Hepatocyte (in vitro differentiated cells): ENCODE results near the gene IMMP2L. TPM values are rescaled to one million over a fixed set of nuclear protein-coding genes. Genes with fewer than 3 reads are reported as not detected.
"Not testable (repeated sequence)": the region's sequence is repeated elsewhere in the genome, so short reads cannot be mapped to it uniquely, and the experiment has no call there.

Source experiments
- DNase-seq: peaks from one replicate; pipeline ENCODE4 v3.0.0-alpha.2; 2016; ENCODE audit warnings: low spot score
- H2AFZ ChIP-seq: fragments of 200-600 bp; sonication (generic); 2 replicates; pipeline ENCODE4 v1.6.0; 2016; ENCODE audit warnings: antibody characterized with exemption, mild to moderate bottlenecking
- H3K27ac ChIP-seq: fragments of 200-600 bp; sonication (generic); 2 replicates; pipeline ENCODE4 v1.5.1; 2016; ENCODE audit warnings: mild to moderate bottlenecking
- H3K27me3 ChIP-seq: fragments of 200-600 bp; sonication (generic); 2 replicates; pipeline ENCODE4 v1.6.1; 2016
- H3K36me3 ChIP-seq: fragments of 200-600 bp; sonication (generic); replicated peaks from 2 replicates; pipeline ENCODE4 v1.5.1; 2016; ENCODE audit warnings: low read depth; ENCODE audit not compliant: insufficient read depth
- H3K4me1 ChIP-seq: fragments of 200-600 bp; sonication (generic); 2 replicates; pipeline ENCODE4 v1.5.1; 2016; ENCODE audit warnings: mild to moderate bottlenecking, moderate library complexity; ENCODE audit not compliant: insufficient read depth
- H3K4me2 ChIP-seq: fragments of 200-600 bp; sonication (generic); 2 replicates; pipeline ENCODE4 v1.6.0; 2016
- H3K4me3 ChIP-seq: fragments of 200-600 bp; sonication (generic); 2 replicates; pipeline ENCODE4 v1.5.1; 2016; ENCODE audit warnings: mild to moderate bottlenecking
- H3K79me2 ChIP-seq: fragments of 200-600 bp; sonication (generic); 2 replicates; pipeline ENCODE4 v1.6.0; 2017; ENCODE audit warnings: mild to moderate bottlenecking
- H3K9me2 ChIP-seq: fragments of 200-600 bp; sonication (generic); replicated peaks from 2 replicates; pipeline ENCODE4 v1.6.0; 2017; ENCODE audit warnings: mild to moderate bottlenecking; ENCODE audit not compliant: insufficient read depth
- H3K9me3 ChIP-seq: fragments of 200-600 bp; sonication (generic); 2 replicates; pipeline ENCODE4 v1.5.1; 2016; ENCODE audit warnings: low read depth, mild to moderate bottlenecking
- H4K20me1 ChIP-seq: fragments of 200-600 bp; sonication (generic); 2 replicates; pipeline ENCODE4 v1.6.0; 2016; ENCODE audit warnings: mild to moderate bottlenecking; ENCODE audit not compliant: insufficient read depth, poor library complexity, severe bottlenecking
- EZH2 ChIP-seq: fragments of 200-600 bp; sonication (generic); IDR thresholded peaks from 2 replicates; pipeline ENCODE4 v1.6.1; 2016; ENCODE audit warnings: antibody characterized with exemption, mild to moderate bottlenecking, borderline replicate concordance
- EZH2phosphoT487 ChIP-seq: fragments of 200-600 bp; sonication (generic); IDR thresholded peaks from one replicate; pipeline ENCODE4 v1.6.1; 2018; ENCODE audit warnings: antibody characterized with exemption, mild to moderate bottlenecking, low read depth, moderate library complexity; ENCODE audit not compliant: unreplicated experiment, severe bottlenecking
- WGBS: methylation state at CpG from one replicate; pipeline ENCODE4 v1.1.6; 2016; ENCODE audit warnings: low lambda C conversion rate; ENCODE audit errors: missing lambda C conversion rate; 5-methylcytosine and 5-hydroxymethylcytosine counted together
- polyA plus RNA-seq: library from polyadenylated mRNA; unstranded; fragments of >200 nt; fragmentation: Nextera tagmentation; extraction: Ambion mirVana; gene quantifications from 2 replicates; pipeline ENCODE4 v1.2.1, GENCODE V29; 2016
- total RNA-seq: library from RNA; depleted of rRNA; stranded (reverse); fragments of >200 nt; gene quantifications from 2 replicates; pipeline ENCODE4 v1.2.3, GENCODE V29; 2014
- TF ChIP-seq, protein P1 (sequence below): fragments of 200-600 bp; sonication (generic); IDR thresholded peaks from 2 replicates; pipeline ENCODE4 v1.5.1; 2016; ENCODE audit warnings: antibody characterized with exemption, mild to moderate bottlenecking; ENCODE audit not compliant: poor library complexity

The IMMP2L gene
- total and polyA plus RNA-seq, 2 experiments from 2014 or later, result 13.3 to 17.6 TPM

DNA sequence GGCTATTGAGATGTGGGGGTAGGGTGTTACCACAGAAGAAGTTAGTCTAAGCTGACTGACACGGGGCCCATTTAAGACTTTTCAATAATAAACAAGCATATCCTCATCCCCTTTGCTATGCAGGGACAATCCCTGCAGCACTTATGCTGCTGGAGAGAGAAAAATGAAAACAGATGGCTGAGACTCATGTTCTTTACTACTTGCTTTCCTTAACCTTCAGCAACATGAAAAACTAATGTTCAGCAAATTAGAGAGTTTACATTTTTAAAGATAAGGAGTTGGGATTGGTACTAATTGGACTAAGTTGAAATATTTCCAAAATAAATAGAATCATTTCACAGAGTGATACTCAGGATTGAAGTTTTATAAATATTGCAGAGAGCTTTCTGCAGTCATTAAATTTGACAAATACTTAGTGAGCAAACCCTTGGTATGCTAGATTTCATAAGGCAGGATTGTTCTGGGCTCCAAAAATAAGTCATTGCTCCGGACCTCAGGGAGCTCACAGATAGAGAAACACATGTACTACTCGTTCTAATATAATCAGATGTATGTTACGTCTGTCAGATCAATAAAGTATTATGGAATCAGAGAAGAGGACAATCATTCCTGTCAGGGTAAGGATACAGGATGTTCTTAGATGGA lies 618.5 kb downstream of the IMMP2L start:
- Histone ChIP-seq H3K36me3 (no peaks in the 10 kb centered on the region), H3K4me3 (no peak overlapping the region), H3K9me2 (no peaks in the 10 kb centered on the region), H3K27me3 (no peaks in the 10 kb centered on the region), H4K20me1 (no peaks in the 10 kb centered on the region), H3K4me2 (no peak overlapping the region), H3K4me1 (peaks cover 5% of the 10 kb centered on the region), H3K79me2 (no peaks in the 10 kb centered on the region), H3K27ac (no peak overlapping the region), H3K9me3 (no peaks in the 10 kb centered on the region), H2AFZ (no peak overlapping the region)
- TF ChIP-seq EZH2 (no peak), EZH2phosphoT487 (no peak)
- TF ChIP-seq, protein P1, sequence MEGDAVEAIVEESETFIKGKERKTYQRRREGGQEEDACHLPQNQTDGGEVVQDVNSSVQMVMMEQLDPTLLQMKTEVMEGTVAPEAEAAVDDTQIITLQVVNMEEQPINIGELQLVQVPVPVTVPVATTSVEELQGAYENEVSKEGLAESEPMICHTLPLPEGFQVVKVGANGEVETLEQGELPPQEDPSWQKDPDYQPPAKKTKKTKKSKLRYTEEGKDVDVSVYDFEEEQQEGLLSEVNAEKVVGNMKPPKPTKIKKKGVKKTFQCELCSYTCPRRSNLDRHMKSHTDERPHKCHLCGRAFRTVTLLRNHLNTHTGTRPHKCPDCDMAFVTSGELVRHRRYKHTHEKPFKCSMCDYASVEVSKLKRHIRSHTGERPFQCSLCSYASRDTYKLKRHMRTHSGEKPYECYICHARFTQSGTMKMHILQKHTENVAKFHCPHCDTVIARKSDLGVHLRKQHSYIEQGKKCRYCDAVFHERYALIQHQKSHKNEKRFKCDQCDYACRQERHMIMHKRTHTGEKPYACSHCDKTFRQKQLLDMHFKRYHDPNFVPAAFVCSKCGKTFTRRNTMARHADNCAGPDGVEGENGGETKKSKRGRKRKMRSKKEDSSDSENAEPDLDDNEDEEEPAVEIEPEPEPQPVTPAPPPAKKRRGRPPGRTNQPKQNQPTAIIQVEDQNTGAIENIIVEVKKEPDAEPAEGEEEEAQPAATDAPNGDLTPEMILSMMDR, result no peak
- WGBS, result 42% methylated on average over 4 of the region's 4 CpGs
- no peak for DNase-seq

DNA sequence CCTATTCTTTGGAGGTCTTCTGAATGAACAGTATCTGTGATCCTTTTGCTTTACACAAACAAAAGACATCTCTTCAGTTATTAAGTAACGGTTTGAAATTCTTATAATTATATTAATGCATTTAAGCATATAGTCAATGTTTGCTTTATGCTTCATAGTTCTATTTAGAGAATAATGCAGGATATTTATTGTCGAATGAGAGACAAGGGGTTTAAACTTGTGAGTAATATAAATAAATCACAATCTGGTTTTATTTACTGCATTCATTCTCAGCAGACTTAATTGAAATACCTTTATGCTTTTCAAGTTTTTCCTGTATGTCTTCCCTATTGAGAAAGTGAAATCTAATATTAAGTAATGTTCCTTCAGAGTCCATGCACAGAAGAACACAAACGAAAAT lies 620.9 kb downstream of the IMMP2L start:
- 78% methylated on average over 3 of the region's 3 CpGs for WGBS
- Histone ChIP-seq H3K4me1 (peaks cover 5% of the 10 kb centered on the region), H3K79me2 (no peaks in the 10 kb centered on the region), H3K9me3 (no peaks in the 10 kb centered on the region), H4K20me1 (no peaks in the 10 kb centered on the region), H3K27ac (no peak overlapping the region), H3K4me2 (no peak overlapping the region), H3K36me3 (no peaks in the 10 kb centered on the region), H3K9me2 (no peaks in the 10 kb centered on the region), H2AFZ (no peak overlapping the region), H3K27me3 (no peaks in the 10 kb centered on the region), H3K4me3 (no peak overlapping the region)
- DNase-seq, result no peak
- TF ChIP-seq EZH2 (no peak), EZH2phosphoT487 (no peak)
- TF ChIP-seq, protein P1, result no peak

DNA sequence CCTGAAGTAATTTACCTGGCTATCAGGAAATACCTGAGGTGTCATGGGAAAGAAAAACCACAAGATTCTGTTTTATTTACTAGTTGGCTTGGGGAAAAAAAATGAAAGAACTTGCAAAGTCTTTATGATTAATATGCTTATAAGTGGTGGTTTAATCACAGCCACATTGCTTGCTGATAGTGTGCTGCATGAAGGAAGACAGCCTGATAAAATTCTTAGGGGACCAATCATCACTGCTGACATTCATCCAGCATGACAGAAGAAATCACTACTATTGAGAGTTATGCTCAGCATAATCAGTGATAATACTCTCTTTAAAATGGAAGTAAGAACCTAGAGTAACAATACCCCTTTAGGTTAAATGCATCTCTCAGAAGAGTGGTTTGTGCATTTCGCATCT lies 621.5 kb downstream of the IMMP2L start:
- DNase-seq, result no peak
- WGBS, result 100% methylated on average over 1 of the region's 1 CpG

DNA sequence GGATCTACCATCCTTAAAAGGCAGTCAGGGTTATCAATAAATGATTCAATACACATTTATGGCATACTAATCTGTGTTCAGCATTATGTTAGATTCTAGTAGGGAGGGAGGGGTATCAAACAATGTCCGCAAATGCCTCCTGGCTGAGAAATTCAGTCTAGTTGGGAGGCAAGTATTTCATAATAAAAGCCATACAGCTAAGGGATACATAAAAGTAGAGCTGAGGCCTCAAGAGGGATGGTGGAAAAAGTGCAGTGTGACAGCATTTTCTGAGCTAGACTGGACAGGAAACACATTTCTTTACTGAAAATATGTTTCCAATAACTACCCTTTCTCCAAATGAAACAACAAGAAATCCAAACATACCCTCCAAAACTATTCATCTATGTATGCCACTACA lies 624.1 kb downstream of the IMMP2L start:
- TF ChIP-seq, protein P1, result no peak
- TF ChIP-seq EZH2phosphoT487 (no peak), EZH2 (no peak)
- 71% methylated on average over 1 of the region's 1 CpG for WGBS
- Histone ChIP-seq H3K27ac (no peak overlapping the region), H3K79me2 (no peaks in the 10 kb centered on the region), H3K4me2 (no peak overlapping the region), H3K36me3 (no peaks in the 10 kb centered on the region), H3K4me1 (peaks cover 2% of the 10 kb centered on the region), H3K9me3 (no peaks in the 10 kb centered on the region), H2AFZ (no peak overlapping the region), H3K4me3 (no peak overlapping the region), H4K20me1 (no peaks in the 10 kb centered on the region), H3K9me2 (no peaks in the 10 kb centered on the region), H3K27me3 (no peaks in the 10 kb centered on the region)
- no peak for DNase-seq

More for the DNA sequence above, 621.5 kb downstream of the IMMP2L start:
- Histone ChIP-seq H3K9me3 (no peaks in the 10 kb centered on the region), H2AFZ (no peak overlapping the region), H3K4me2 (no peak overlapping the region), H3K27me3 (no peaks in the 10 kb centered on the region), H3K9me2 (no peaks in the 10 kb centered on the region), H3K36me3 (no peaks in the 10 kb centered on the region), H3K27ac (no peak overlapping the region), H3K79me2 (no peaks in the 10 kb centered on the region), H4K20me1 (no peaks in the 10 kb centered on the region), H3K4me1 (peaks cover 5% of the 10 kb centered on the region), H3K4me3 (no peak overlapping the region)
- no peak for TF ChIP-seq EZH2
- TF ChIP-seq EZH2phosphoT487, result no peak

DNA sequence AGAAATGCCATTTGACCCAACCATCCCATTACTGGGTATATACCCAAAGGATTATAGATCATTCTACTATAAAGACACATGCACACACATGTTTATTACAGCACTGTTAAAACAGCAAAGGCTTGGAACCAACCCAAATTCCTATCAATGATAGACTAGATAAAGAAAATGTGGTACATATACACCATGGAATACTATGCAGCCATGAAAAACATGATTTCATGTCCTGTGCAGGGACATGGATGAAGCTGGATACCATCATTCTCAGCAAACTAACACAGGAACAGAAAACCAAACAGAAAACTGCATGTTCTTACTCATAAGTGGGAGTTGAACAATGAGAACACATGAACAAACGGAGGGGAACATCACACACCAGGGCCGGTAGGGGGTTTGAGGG lies 625.6 kb downstream of the IMMP2L start:
- H3K9me3 ChIP-seq, DNase-seq: not testable (repeated sequence)

More for the DNA sequence above, 625.6 kb downstream of the IMMP2L start:
- H3K4me3 ChIP-seq, H3K27me3 ChIP-seq, H3K9me2 ChIP-seq, H3K4me2 ChIP-seq, H3K4me1 ChIP-seq, H3K27ac ChIP-seq, H3K36me3 ChIP-seq, H2AFZ ChIP-seq, H4K20me1 ChIP-seq, H3K79me2 ChIP-seq: not testable (repeated sequence)
- WGBS, result 93% methylated on average over 2 of the region's 2 CpGs
